GM18519 (cell line): ENCODE data around the gene TP63.

Experiments used
- ATAC-seq: cut with Tn5 transposase; IDR thresholded peaks from one replicate; pipeline ENCODE4 v1.9.1; 2021; ENCODE audit warnings: mild to moderate bottlenecking, moderate library complexity; ENCODE audit not compliant: unreplicated experiment, low FRiP score

The TP63 gene

DNA sequence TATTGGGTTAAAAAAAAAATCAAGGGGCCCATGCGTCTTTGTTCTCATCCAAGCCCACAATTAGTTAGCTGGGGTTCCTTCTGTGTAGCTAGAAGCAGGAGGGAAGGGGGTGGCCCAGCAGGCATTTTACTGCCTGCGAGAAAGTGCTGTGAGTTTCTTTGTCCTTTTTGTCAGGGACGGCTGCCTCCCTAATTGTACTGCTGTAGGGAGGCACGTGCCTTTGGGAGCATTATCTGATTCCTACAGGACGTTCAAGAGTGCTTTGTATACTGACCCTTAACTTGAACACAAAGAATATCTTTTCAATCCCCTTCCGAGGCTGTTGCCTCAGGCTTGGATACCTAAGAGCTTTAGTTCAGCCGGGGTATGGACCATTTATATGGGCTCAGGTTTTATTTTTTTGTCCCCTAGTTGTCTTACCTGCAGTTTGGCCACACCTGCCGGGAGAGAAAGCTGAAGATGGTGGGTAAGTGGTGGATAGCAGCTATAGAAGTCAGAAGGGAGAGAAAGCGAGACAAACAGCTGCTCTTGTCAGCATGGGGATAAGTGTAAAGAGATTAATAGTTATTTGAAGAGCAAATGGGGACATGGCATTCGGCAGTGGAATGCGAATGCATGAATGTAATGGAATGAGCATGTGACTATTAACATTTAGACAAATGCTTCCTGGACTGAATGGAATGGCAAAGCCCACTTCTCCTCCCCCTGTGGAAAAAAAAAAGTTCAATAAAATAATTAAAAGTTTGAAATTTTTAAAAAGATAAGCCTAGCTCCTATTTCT, 175.2 kb downstream of the TP63 start:
- ATAC-seq: no peak

DNA sequence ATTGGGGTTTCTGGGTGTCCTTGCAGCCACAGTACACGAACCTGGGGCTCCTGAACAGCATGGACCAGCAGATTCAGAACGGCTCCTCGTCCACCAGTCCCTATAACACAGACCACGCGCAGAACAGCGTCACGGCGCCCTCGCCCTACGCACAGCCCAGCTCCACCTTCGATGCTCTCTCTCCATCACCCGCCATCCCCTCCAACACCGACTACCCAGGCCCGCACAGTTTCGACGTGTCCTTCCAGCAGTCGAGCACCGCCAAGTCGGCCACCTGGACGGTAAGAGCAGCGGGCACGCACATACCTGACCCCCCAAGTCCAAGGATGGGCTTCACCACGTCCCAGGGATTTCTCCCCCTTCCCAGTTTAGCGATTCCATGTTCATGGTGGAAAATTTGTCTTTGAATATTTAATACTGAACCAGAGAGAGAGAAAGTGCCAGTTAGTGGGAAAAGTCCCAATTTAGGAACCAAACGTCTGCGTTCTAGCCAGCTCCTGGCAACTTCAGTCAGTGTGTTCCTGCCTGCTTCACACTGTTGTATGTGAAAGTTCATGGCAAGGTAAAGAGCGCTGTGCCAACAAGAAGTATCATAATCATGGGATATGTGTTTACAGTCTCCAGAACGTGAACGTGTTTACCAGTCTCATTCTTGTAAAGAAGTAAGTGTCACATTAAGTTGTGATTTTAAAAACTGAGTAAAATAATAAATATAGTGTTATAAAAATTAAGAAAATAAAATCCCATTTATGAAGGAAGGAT, 177.2 kb downstream of the TP63 start:
- ATAC-seq: no peak

DNA sequence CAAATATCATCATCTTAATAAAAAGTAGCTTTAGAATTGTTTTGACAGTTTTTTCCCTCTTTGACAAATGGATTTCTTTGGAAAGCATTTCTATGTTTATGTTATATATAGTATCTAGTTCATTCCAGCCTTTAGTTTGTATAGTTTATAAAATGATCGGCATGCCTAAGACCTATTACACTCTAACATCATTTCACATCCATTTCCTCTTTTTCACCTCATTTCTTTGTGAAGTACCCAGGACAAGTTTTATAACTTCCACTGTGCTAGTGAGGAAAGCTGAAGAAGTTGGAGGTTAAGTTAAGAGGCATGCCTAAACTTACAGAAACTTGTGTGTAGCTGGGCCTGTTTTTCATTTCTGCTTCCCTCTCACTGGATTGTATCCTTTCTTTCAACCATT, 178.4 kb downstream of the TP63 start:
- ATAC-seq: no peak

DNA sequence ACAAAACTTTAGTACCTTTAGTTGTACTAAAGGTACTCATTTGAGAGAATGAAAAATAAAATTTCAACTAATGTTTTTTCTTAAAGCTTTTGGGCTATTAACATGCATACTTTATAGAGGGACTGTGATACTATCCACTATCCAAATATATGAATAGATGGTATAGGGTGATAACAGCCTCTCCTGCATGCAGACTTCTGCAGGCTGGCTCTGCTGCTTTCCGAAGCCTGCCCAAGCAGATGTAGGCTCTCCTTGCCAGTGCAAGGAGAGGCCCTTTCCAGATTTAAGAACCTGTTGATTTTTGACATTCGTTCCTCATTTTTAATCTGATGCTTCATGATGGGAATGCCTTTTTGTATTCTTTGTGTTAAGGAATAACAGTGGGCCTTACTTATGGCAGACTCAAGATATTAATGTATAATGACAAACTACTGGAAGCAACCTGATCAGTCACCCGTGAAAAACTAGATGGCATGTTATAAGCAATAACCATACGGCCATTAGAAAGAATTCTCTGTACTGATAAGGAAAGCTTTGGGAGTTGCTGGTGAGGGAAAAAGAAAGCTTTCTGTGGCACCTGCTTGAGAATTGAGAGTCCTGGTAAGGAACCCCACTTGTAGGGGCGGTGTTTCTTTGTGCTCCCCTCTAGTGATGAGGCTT, 181.7 kb downstream of the TP63 start:
- no peak for ATAC-seq

DNA sequence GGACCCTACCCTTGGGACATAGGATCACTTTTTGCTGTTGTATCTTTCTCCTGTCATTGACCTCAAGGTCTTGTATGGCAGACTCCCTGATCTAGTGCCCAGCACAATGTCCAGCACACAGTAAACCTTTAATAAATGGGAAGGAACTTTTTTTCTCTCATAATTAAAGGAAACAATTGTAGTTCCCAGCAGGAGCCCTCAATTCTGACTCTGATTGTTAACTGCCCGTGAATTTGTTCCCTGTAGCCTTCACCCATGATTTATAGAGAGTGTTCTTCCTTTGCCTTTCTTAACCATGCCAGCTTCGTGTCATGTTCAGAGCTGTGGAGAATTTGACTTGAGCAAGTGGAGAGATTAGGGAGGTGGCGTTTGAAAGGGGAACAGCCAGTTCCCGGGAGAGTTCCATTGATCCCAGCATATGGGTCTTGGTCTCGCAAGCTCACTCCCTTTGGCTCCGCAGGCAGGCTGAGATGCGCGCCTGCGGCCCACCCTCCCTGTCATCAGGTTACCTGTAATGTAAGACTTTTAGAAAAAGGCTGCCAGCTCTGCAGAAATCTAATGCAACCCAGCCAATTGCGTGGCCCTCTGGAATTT, 182.6 kb downstream of the TP63 start:
- no peak for ATAC-seq

DNA sequence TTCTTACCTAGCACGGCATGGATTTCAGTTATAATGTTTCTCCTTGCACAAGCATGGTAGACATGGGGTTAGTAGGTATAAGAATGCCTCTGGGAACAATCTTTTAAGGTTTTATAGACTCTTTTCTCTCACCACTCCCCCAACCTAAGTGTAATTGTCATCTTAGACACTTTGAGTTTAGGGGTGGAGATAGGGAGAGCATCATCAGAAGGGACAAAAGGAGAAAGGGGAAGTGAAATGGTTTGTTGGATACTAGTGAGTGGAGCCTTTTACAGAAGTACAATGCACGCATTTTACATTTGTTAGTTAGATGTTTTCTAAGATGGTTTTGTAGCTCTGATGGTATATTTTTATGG, 189.2 kb downstream of the TP63 start:
- peak; percentile 82 for ATAC-seq

DNA sequence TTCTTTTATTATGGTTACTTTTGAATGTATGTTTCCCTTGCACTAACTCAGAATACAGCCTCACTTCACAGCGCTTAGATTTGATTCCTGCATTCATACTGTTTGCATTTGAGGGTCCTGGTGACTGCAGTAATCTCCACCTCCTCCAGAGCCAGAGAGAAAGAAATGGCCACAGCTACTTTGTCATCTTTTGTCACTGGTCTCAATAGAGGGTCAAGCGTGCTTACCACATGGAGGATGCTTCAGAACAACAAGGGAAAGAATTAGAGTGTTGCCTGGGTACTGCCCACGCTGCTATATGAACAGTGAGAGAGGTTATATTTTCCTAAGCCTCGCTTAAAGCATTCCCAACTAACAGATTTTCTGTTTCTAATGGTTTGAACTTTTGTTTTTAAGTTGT, 190.1 kb downstream of the TP63 start:
- no peak for ATAC-seq

DNA sequence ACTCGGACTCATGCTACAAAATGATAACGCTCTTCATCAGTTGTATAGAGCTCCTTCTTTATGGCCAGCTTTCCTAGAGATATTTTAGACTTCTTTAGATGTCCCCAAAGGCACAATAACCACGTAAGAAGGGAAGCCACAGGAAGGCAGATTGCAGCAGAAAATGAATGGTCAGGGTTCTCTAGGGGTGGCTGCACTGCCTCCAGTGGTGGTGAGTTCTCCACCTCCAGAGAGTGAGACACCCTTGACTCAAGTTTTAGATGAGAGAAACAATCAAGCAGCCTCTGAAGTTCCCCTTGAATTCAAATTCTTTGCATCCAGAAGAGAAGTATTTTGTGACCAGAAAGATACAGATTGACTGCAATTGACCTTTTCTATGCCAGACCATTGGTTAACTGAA, 191.5 kb downstream of the TP63 start:
- ATAC-seq: no peak

DNA sequence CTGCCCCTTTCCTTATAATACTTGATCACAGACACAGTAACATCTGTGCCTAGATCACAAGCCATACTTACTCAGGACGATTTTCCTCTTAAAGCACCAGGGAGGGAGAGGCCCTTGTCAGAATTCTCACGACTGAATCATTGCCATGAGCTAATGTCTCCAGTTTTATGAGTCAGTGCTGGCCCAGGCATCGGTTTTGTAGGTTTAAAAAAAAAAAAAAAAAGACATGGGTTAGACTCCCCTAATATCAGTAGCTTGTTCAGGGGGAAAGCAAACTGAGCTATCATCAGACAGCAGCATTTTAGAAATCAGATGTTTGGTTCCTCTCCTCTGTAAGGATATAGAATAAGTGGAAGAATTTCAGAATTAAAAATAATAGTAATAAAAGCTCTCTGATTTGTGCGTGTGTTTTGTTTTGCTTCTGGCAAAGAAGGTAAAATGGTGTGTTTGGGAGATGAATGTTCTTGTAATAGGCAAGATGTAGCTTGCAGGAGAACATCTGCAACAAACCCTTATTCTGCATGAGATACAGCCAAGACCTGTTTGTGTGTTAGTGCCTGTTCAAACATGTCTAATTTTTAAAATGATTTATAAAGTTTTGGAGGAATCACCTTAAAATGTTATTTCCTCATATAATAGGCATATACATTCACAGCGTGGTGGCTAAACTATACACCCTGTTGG, 193.6 kb downstream of the TP63 start:
- no peak for ATAC-seq

DNA sequence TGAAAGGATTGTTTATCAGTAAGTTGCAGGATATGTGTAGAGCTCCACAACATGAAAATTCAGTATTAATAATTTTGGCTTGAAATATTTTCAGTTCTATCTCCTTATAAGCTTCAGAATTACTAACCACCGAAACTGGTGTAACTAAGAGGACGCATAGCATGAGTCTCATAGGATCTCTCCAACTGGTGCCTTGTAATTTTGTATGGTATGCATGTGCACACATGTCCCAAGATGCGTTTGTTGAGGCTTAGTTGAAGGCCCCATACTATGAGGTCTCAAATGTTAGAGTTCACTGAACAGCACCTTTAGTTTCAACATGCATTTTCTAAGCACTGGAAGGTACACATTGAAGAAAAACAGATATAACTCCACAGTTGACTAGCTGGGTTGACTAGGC, 195.4 kb downstream of the TP63 start:
- no peak for ATAC-seq

DNA sequence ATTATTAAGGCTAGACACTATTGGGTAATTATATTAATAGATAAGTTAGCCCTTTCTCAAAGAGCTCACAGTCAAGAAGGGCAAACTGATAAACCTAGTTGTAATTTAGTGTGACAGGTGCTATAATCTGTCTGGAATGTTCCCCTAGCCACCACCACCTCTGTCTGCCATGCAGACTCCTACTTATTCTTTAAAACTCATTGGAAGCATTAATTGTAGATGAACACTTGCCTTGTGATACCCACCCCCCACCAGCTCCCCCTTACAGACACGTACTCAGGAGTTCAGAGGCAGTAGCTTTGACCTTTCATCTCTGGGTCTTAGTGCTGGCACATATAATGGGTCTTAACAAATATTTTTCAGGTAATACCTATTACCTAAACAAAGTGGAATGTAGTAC, 195.9 kb downstream of the TP63 start:
- ATAC-seq: no peak

DNA sequence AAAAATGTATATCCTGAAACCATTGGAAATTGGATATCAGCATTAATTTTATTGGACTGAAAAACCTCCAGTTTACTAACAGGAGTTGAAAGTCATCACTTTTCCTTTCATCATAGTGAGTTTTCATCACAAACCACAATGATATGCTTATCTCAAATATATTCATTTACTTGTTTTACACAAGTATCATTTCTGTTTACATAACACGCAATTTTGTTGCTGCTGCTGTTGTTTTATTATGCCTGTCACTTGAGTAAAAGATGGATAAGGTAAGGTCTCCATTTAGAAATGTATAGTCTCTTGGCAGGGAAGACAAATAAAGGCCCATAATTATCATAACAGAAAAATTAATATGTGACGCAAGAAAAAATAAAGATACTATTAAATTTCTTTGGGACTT, 199.2 kb downstream of the TP63 start:
- no peak for ATAC-seq

DNA sequence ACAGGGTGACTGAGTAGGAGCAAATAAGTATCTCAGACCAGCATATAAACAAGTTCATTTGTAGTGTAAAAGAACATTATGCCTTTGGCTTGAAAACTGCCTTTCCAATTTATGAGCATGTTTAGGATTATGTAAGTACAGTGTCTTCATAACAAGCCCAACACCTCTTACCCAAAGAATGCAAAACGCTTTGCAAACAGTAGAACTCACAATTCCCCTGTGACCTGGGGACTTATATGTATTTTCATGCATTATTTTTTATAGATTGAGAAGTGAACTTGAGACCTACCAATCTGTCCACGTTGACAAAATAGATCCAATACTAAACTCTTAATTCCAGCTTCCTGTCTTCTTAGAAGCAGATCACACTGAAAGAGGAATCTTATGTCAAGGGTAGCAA, 202.1 kb downstream of the TP63 start:
- ATAC-seq: no peak

DNA sequence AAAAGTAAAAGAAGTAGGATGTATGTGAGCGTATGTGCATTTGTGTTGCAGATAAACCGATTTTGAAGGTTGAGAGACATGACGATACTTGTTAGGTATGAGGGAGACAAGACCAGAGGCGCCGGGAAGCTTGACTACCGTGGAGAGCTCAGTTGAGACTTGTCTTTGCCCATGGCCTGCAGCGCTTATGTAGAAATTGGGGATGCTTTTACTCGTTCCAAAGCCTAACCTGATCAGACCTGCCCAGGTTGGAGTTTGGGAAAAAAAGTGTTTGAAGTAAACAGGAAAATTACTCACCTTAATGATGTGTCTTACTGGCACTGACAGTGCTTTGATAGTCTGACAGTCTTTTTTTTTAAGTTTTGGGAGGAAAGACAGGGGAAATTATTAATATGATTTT, 202.8 kb downstream of the TP63 start:
- no peak for ATAC-seq

DNA sequence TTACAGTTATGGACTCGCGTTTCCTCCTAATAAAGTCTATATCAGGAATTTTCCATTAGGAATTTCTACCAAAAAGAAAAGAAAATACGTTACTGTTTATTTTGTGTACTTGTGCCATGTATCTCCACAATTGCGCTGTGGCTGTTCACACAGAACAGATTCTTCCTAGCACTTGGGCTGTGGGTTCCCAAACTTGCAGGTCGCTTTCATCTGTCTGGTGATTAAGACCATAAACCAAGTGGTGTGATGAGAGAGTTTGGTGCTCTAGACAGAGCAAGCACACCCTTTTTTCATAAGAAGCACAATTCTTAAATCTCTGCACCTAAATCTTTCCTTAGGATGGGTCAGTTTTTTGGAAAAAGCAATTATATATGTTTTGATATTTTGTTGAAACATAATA, 203.3 kb downstream of the TP63 start:
- ATAC-seq: no peak

DNA sequence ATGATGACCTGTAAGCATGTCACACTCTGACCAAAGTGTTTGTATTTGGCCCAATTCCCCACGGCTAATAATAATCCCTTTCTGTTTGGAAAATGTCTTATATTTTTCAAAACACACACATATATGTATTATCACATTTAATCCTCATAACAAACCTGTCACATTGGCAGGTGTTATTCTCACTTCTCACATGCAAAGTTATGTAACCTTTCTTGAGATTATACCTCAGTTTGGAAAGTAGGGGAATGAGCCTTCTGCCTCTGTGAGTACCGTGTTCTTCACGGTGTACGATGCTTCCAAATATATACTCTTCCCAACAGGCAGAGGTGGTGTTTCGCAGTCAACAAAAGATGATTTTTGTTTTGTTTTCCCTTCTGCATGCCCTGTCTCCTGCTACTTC, 205.6 kb downstream of the TP63 start:
- ATAC-seq: no peak

DNA sequence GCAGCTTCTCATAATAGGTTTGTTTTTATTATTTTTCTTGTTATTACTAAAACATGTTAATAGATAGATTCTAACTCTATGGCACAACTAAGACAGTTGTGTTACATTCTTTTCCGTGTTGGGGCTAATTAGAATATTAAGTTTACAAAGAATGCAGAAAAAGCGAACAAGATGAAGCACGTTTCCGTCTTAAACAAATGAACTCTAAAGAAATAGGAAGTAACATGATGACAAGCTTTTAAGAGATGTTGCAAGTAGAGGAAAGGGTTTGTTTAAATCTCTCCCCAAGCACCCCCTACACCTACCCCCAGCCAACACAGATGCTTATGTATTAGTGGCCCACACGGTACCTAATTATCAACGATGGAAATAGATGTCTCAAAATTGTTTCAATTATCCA, 207.1 kb downstream of the TP63 start:
- ATAC-seq: no peak

DNA sequence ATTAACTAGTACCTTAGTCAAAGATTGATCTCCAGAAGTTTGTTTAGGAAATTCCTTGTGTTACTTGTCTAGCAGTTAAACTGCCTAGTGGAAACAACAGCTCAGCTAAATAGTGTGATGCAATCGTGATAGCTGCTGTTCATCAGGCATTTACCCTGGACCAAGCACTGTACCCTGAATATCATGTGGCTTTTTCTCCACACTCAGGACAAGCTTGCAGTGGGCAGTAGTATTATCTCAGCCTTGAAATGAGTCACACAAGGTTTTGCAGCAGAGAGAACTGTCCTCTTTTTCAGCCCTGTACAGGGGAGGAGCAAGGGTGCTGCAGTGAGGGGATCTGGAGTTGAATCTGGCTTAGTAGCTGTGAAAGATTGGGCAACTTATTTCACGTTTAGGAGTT, 208.4 kb downstream of the TP63 start:
- no peak for ATAC-seq

DNA sequence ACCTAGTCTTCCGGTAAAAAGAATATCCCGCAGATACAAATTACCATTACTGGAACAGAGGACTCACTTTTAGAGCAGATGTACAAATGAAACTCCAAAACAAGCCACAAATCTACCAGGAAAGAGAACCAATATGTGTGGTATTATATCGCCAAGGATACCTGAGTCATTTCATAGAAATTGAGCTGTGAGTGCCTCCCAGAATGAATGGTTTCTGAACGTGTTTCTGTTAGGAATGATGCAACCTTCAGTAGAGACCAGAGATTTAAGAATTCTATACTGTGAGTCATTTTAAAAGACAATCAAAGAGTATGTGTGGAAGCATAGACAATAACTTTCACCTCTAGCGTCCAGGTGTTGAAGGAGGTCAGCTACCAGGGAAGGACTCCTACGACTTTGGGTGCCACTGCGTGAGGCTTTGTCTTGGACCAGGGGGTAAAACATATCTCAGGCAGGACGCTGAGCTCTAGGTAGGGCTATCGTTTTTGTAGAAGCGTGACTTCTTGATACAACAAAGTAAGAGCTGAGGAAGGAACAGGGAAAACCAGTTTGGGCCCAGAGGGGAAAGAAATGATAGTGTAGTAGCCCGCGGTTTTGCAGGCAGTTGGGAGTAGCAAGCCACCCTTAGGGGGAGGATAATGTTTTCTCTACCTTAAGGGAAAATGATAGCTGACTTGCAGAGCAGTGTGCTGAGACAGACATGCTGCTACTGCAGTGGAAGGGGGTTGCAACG, 210.4 kb downstream of the TP63 start:
- ATAC-seq: no peak
